GM23338 (cell line): ENCODE data around the gene STX8. TPM values are rescaled to one million over a fixed set of nuclear protein-coding genes. Genes with fewer than 3 reads are reported as not detected.

ENCODE experiments used
- CREB1 ChIP-seq: fragments of 250-450 bp; sonication (Bioruptor Pico); IDR thresholded peaks from 2 replicates; pipeline ENCODE4 v1.5.0; 2020; ENCODE audit warnings: low read depth, mild to moderate bottlenecking, moderate library complexity
- ZNF114 ChIP-seq: fragments of 250-450 bp; sonication (Bioruptor Pico); IDR thresholded peaks from 2 replicates; pipeline ENCODE4 v1.5.0; 2020; ENCODE audit warnings: mild to moderate bottlenecking, moderate library complexity
- polyA plus RNA-seq: library from polyadenylated mRNA; unstranded; fragments of >200 nt; fragmentation: Nextera tagmentation; extraction: Ambion mirVana; gene quantifications from 2 replicates; pipeline ENCODE4 v1.2.1, GENCODE V29; 2016
- total RNA-seq: library from RNA; depleted of rRNA; stranded (reverse); fragments of >200 nt; shearing (Covaris generic); gene quantifications from 2 replicates; pipeline ENCODE4 v1.2.3, GENCODE V29; 2014
- TF ChIP-seq, protein P1 (sequence below): fragments of 250-450 bp; sonication (Bioruptor Pico); IDR thresholded peaks from 2 replicates; pipeline ENCODE4 v1.5.0; 2020; ENCODE audit warnings: mild to moderate bottlenecking, moderate library complexity
- TF ChIP-seq, protein P2 (sequence below): IDR thresholded peaks from one replicate; pipeline ENCODE4 v1.6.1; 2018; ENCODE audit warnings: antibody characterized with exemption; ENCODE audit not compliant: unreplicated experiment

STX8 gene
- total and polyA plus RNA-seq, 2 experiments from 2014 or later = 59.4 to 82.3 TPM

- TF ChIP-seq, protein P1, sequence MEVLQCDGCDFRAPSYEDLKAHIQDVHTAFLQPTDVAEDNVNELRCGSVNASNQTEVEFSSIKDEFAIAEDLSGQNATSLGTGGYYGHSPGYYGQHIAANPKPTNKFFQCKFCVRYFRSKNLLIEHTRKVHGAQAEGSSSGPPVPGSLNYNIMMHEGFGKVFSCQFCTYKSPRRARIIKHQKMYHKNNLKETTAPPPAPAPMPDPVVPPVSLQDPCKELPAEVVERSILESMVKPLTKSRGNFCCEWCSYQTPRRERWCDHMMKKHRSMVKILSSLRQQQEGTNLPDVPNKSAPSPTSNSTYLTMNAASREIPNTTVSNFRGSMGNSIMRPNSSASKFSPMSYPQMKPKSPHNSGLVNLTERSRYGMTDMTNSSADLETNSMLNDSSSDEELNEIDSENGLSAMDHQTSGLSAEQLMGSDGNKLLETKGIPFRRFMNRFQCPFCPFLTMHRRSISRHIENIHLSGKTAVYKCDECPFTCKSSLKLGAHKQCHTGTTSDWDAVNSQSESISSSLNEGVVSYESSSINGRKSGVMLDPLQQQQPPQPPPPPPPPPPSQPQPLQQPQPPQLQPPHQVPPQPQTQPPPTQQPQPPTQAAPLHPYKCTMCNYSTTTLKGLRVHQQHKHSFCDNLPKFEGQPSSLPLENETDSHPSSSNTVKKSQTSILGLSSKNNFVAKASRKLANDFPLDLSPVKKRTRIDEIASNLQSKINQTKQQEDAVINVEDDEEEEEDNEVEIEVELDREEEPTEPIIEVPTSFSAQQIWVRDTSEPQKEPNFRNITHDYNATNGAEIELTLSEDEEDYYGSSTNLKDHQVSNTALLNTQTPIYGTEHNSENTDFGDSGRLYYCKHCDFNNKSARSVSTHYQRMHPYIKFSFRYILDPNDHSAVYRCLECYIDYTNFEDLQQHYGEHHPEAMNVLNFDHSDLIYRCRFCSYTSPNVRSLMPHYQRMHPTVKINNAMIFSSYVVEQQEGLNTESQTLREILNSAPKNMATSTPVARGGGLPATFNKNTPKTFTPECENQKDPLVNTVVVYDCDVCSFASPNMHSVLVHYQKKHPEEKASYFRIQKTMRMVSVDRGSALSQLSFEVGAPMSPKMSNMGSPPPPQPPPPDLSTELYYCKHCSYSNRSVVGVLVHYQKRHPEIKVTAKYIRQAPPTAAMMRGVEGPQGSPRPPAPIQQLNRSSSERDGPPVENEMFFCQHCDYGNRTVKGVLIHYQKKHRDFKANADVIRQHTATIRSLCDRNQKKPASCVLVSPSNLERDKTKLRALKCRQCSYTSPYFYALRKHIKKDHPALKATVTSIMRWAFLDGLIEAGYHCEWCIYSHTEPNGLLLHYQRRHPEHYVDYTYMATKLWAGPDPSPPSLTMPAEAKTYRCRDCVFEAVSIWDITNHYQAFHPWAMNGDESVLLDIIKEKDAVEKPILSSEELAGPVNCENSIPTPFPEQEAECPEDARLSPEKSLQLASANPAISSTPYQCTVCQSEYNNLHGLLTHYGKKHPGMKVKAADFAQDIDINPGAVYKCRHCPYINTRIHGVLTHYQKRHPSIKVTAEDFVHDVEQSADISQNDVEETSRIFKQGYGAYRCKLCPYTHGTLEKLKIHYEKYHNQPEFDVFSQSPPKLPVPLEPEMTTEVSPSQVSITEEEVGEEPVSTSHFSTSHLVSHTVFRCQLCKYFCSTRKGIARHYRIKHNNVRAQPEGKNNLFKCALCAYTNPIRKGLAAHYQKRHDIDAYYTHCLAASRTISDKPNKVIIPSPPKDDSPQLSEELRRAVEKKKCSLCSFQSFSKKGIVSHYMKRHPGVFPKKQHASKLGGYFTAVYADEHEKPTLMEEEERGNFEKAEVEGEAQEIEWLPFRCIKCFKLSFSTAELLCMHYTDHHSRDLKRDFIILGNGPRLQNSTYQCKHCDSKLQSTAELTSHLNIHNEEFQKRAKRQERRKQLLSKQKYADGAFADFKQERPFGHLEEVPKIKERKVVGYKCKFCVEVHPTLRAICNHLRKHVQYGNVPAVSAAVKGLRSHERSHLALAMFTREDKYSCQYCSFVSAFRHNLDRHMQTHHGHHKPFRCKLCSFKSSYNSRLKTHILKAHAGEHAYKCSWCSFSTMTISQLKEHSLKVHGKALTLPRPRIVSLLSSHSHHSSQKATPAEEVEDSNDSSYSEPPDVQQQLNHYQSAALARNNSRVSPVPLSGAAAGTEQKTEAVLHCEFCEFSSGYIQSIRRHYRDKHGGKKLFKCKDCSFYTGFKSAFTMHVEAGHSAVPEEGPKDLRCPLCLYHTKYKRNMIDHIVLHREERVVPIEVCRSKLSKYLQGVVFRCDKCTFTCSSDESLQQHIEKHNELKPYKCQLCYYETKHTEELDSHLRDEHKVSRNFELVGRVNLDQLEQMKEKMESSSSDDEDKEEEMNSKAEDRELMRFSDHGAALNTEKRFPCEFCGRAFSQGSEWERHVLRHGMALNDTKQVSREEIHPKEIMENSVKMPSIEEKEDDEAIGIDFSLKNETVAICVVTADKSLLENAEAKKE = no peak
- TF ChIP-seq, protein P2, sequence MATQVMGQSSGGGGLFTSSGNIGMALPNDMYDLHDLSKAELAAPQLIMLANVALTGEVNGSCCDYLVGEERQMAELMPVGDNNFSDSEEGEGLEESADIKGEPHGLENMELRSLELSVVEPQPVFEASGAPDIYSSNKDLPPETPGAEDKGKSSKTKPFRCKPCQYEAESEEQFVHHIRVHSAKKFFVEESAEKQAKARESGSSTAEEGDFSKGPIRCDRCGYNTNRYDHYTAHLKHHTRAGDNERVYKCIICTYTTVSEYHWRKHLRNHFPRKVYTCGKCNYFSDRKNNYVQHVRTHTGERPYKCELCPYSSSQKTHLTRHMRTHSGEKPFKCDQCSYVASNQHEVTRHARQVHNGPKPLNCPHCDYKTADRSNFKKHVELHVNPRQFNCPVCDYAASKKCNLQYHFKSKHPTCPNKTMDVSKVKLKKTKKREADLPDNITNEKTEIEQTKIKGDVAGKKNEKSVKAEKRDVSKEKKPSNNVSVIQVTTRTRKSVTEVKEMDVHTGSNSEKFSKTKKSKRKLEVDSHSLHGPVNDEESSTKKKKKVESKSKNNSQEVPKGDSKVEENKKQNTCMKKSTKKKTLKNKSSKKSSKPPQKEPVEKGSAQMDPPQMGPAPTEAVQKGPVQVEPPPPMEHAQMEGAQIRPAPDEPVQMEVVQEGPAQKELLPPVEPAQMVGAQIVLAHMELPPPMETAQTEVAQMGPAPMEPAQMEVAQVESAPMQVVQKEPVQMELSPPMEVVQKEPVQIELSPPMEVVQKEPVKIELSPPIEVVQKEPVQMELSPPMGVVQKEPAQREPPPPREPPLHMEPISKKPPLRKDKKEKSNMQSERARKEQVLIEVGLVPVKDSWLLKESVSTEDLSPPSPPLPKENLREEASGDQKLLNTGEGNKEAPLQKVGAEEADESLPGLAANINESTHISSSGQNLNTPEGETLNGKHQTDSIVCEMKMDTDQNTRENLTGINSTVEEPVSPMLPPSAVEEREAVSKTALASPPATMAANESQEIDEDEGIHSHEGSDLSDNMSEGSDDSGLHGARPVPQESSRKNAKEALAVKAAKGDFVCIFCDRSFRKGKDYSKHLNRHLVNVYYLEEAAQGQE = no peak
- TF ChIP-seq CREB1 (CRISPR knock-in tag) (no peak), ZNF114 (no peak)
Observed at GRCh38 chr17:9220398-9221146, 355.0 kb downstream of the STX8 start (continued).
